GOT3 (cell line): Measurements from ENCODE around the gene HOXA3.
A peak's percentile ranks its signal among the peaks of the same experiment; 100 is the strongest.

Source experiments
- DNase-seq: peaks from one replicate; lab custom pipeline; 2025; ENCODE audit warnings: mixed read lengths; lab: John Stamatoyannopoulos, UW

HOXA3 gene

DNA sequence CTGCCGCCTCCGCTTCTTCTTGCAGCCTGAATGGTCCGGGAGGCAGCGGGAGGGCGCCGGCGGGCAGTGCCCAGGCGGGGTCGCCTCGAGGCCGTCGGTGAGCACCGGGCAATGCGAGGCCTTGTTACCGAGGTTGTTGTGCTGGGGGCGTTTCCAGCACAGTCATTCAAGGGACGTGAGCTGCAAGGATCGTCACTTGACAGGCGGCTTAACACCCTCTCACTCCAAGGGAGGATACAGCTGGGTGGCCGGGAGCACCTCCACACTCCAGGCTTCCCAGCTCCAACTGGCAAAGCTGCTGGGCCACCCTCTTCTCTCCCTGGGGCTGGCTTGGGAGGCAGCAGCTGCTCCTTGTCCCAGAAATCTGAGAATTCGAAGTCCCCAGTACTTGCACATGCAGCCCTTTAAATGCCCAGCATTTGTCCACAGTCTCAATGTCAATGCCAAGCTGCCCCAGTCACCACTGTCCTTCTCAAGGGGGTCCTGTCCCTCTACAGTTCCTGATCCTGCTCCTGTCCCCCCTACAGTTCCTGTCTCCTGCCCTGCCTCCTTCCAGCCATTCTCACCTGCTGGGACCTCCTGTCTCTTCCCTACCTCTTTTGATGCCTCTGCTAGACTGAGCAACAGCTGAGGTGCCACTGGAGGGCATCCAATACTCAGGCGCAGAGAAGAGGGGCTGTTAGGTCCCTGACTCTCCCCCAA is 37.1 kb upstream of the HOXA3 start:
- no peak for DNase-seq

DNA sequence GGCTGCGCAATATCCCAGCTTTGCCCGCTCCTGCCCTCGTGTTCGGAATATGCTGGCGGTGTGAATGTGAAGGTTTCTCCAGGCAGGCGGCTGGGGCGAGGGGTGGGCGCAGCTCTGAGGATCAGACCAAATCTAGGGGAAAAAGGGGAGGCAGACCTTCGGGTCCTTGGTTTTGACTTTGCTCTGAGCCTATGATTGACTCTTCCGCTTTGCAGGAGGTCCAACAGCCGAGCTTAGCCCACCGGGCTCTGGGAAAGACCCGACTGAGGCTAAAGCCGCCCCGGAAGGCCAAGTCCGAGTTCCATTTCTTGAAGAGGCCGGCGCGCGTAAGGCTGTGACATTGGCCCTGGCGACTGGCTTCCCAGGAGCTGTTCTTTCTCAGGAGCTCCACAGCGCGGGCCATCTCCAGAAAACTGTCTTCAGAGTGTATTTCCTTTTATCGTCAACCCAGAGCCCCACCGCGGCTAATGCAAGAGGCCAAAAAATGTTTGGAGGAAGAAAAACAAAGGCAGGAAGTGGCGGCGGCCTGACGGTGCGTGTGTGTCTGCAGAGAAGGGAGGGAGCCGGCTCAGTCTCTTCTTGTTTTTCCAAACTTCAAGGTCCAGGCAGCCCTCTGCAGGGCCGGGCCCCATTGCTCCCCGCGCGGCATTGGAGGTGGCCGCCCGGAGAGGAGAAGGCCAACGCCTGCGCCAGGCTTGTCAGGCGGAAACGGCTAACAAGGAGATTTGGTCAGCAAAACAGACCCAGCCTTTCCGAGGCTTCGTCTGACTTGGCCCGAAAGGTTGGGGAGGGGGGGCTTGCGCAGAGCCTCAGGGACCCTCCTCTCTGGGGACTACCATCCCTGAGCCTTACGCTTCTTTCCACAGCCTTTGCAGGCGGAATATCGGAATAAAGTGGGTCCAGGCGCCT is 36.3 kb upstream of the HOXA3 start:
- DNase-seq, result no peak

DNA sequence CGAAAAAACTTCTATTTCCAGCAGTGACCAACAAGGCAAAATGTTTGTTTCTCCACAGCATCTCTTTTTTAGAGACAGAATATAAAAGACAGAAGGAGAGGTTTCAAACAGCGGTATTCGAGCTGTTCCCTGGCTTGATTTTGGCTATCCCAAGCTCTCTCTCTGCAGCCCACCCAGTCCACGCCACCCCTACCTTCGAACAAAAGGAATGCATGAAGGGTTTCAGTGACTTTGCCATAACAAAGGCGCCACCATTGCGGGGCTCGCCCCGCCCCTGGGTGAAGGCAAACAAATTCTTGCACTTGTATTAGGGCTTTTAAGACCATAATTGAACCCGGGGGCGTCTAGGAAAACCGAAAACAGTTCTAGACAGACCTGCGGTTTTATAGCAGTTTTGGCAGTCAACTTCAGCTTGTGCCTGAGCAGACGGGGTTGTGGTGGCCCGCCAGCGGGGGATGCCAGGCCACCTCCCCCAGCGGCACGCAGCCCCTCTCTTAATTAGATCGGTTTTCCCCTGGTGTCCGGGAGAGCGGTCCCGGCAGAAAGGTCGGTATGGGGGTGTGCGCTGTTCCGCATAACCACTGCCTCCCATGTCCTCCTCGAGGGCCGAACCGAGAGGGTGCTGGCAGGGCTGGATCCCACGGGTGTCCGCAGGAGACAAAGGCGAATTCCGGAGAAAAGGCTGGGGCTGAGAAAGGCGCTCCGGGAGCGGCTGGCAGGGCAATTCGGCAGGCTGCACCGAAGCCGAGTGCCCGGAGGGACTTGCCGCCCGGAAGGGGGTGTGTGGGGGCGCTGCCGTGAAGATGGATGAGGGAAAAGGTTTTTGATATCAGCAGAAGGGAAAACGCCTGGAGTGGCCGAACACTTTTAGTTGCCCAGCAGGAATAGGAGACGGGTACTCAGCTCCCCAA is 35.3 kb upstream of the HOXA3 start:
- no peak for DNase-seq

DNA sequence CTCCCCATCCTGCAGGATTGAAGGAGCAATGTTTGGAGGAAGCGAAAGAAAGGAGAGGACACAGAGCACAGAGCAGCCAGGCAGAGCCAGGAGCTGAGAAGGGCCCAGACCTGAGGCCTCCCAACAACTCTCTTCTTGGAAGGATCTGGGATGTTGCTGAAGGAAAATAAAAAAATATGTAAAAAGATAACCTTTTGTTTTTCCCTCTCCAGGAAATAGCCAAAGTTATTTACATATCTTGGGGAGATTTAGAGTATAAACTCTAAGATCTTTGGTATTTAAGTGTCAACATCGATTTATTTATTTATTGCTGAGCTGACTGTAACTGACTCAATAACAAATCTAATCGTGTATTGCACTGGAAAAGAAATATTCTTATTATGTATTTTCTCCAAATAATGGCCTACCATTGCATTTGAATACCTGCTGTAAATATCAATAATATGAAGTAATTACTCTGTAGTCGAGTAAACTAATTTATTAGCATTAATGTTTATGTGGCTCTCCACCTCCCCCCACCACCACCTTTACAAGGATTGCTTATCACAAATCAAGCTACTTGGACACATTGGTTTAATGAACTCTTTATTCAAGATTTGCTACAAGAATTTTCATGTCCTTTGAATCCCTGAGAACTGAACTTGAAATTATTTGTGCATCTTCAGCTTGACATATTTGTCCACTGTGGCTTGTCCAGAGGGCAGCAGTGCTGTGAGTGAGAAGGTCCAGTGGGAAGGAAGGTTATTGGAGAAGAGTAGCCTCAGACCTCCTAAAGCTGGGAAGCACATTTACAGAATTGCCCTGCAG is 34.5 kb upstream of the HOXA3 start:
- no peak for DNase-seq

DNA sequence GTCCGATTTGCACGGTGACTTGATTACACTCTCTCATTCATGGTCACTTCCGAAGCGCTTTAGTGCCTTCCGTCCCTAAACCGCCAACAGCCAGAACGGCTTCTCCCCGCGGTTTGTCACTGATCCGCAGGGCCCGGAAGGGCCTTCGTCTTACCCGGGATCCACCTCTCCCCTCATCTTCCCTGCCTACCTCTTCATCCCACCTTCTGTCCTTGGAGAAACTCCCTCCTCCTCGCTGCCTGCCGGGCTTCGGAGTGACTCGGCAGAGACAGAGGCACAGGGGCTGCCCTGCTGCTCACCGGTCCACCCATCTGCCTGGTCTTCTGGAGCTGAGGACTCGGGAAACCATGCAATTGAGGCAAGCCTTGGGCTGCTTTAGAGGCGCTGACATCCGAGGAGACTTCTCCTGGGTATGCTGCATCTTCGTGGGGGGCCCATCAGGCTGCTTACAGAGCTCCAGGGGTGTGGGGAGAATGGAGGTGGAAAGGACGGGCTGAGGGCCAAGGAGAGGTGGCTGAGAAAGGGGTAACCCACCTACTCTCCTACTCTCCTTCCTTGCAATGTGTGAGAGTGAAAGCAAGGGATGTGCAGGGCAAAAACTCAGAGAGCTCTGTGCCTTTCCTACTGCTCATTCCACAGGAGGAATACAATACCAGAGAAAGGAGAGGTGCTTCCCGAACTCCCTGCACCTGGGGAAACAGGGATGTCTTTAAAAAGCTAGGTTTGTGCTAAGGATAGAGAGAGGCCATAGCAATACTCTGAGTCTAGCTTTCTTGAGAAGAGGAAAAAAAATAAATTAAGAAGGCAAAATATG is 33.7 kb upstream of the HOXA3 start:
- DNase-seq, result no peak

DNA sequence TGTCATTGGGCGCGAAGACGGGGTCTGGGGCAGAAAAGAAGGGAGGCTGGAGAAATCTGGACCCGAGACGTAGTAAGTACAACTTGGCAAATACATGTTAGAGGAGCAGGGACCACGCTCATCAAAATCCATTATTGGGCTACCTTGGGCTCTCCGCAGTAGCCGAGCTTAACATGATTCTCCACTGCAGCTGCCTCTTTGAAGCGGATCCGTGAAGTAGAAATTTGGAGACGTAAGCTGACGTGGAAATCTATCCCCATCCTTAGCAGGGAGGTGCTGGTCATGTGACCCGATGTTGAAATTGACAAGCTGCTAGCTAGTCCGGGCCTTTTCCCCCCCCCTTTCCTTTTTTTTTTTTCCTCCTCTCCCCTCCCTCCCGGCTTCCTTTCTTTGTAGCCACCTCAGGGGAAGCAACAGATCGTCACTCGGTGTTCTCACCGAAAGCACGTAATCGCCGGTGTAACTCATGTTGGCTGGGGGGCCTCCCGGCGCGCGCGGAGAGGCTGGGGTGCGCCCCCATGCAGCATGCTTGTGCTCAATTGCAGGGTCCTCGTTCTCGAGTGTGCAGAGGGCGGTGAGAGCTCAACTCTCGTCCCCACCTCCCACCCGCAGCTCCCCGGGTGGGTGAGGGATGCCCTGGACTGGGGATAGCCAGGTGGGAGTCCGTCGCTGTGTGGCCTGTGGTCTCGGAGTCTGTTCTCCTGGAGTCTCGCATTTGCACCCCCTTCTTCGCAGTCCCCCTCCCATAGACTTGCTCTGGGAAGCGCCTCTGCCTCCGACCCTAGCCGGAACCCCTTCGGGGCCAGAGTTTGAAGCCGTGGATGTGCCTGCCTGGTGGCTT is 32.9 kb upstream of the HOXA3 start, which contains the start of gene HOXA11:
Gene HOXA11 (minus strand): TSS at position 220 of the 841 bp plus-strand sequence. CDS start 88 bp downstream, at position 132.
- no peak for DNase-seq

DNA sequence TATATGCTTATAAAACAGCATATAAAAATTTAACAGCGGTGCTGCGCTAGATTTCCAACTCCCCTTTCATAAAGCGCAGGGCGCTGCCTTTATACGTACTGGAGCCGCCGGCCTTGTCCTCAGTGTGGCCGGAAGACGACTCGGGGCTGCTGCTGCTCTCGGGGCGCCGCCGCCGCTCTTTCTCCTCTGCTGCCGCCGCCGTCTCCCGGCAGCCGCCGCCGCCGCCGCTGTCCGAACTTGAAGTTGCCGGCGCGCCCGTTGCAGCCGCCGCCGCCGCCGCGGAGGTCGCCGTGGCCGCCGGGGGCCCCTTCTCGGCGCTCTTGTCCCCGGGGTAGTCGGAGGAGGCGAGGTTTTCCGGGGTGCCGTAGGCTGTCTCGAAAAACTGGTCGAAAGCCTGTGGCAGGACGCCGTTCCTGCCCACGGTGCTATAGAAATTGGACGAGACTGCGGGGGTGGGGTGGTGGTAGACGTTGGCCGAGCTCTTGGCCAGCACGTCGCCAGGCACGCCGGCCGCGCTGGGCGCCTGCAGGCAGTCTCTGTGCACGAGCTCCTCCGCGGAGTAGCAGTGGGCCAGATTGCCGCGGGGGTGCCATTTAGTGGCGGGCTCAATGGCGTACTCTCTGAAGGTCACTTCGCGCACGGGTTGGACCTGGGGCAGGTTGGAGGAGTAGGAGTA is 32.1 kb upstream of the HOXA3 start:
- no peak for DNase-seq

DNA sequence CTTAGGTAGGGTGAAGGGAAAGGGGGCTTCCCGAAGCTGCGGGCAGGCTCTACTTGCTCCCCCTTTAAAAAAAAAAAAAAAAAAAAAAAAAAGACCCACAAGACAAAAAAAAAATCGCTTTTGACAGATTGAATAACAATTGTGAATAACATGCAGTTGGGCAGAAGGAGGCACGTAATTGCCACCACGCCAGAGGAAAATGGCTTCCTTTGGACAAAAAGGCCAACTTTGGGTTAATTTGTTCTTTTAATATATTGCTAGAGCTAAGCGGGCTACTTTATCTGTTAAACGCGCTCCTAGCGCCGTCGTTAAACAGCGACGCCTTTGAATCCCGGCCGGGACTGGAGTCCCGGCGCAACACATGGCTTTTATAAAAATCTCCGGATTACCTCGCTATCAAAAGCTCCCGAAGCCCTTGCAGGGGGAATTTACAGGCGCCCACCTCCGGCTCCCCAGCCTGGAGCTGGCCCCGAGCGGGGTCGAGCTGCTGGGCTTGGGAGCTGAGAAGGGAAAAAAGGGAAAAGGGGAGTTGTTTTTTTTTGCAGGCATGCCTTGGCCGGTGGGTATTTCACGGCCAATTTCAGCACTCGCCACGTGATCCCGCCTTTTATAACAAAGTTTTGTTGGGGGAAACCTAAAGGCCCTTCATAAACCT is 31.4 kb upstream of the HOXA3 start:
- DNase-seq, result no peak

DNA sequence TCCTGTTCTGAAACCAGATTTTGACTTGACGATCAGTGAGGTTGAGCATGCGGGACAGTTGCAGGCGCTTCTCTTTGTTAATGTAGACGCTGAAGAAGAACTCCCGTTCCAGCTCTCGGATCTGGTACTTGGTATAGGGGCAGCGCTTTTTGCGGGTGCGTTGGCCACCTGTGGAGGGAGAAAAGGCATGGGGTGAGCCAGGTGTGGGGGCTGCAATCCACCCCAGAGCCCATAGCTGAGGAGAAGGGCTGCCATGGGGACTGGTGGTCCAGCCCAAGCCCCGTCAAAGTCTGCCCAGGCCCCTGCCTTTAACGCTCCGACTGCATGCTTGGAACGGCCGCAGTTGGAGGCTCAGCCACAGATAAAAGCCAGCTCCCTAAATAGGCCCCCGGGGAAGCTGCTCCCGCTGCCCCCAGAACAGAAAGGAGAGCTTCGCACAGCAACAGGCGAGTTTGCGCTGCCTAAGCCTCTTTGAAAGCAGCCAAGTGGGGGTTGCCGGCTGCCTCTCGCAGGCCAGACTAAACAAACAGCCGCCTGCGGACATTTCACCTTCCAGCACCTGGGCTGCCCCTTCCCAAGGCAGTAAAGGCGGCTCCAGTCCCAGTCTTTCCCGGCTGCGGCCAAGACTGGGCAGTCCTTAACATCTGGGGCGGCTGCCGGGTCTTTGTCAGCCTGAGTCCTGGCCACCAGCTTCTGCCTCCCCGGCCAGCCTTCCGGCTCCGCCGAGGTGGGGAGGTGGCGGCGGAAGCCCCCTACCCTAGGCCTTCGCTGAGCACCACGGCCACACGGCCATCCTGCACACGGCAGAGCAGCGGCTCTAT is 30.7 kb upstream of the HOXA3 start:
- DNase-seq, result no peak

DNA sequence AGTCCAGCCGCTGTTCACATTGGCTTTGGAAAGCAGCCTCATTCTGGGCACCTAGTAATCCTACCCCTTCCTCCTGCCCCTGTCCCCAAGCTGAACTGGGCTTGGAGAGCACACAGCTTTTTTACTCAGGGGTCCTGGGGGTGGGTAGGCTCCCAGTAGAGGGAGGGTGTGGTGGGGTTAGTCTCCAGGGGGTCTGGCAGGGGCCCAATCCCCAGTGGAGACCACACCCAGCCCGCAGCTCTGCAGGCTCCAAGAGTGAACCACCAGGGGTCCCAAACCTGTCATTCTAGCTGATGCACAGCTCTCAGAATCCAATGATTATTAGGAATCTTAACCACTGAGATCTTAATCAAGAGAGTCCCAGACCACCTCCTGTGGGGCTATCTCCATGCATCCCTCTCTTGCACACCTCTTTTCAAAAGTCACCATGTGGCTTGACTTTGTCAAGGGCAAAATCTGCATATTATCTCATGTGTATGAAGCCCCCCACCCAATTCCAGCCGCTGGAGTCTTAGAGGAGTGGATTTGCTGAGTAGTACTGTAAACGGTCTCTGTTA is 30.0 kb upstream of the HOXA3 start:
- no peak for DNase-seq

DNA sequence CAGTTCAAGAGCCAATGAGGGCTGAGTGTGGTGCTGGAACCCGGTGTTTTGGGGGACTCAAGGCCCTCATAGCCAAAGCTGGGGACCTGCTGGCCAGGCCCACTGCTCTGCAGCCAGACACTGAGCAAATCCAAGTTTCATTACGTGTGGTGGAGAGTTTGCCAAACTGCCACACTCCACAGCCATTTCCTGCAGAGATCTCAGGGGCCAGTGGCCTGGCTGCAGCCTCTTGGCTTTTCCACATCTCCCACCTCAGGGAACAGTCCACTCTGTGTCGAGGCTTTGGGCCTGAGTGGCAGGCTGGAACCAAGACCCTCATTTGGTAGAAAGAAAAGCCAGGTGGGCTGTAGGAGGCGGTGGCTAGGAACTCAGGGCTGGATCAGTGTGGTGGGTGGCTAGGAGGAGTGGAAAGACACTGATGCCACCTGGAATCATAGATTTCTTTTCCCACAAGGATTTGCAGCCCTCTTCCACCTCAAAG is 29.5 kb upstream of the HOXA3 start:
- DNase-seq, result no peak

DNA sequence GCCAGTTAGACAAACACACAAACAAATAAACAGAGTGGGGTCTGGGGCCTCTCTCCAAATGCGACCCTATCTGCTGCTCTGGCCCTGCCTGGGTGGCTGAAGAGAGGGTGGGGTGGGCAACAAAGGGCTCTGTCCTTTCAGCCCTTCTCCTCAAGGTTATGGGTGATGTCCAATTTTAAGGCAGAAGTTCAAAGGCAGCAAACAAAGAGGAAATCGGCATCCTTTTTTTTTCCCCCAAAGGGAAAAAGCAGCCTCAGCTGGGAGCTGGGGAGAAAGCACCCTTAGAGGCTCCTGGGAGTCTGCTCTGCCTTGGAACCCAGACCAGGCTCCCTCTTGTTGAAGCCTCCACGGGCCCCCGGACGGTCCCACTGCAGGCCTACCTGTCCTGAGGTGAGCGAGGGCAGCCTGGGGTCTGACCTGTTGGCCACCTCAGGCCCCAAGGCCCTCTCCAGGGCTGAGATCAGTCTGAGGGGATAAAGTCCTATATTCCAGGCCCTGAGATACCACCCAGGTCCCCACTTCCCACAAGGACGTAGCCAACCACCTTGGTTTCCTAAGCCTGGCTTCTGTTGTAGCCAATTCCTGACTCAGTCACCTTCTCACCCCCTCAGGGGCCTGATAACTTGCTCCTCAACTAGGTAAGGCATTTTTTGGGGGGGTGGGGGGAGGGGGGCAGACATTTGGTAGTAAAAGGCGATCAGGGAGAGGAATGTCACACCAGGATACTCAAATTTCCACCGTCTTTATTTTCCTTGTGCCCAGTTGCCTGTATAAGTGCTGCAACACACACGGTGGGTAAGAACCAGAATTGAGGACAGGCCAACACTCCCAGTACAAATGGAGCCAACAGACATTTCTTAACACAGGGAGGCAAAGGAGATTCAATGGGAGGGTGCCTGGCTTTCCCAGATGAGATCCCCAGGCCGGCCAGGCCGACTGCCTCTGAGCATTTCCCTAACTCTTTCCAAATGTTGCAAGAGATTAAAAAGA is 28.3 kb upstream of the HOXA3 start:
- no peak for DNase-seq

DNA sequence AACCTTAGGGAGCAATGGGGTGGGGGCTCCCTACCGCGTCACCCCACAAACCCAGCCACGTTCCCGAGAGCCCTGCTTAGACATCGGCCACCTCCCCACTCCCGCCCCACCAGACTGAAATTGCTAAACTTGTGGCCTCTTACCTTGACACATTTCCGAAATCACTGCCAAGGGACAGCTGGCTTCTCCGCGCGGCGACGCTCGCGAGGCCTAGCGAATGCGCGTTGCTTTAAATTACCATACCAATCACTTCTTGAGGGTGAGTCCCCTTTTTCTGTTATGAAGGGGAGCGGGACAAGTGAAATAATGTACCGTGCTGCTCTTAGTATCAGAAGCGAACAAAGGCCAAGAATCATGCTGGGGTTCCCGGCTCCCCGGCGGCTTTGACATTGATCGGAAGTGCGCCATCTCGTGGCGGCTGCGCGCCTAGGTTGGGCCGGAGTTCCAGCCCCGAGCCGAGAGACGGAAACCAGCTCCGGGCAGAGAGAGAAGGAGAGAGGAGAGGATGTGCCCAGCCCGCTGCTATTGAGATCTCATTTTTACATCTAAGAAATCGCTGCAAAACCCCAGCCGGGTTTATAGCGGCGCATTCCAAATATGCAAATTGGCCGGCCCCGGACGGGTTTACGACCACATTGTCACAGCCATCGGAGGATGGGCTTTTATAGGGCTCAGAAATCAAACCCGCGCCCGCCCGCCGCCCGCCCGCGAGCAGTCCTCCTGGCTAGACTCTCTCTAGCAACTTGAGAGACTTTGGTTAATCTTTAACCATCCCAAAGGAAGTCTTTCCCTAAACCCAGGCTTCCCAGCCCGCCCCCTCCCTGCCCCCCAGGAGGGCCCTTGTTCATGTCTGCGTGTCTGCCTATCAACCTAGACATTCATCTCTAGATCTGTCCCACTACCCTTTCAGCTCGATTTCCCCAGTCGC is 27.4 kb upstream of the HOXA3 start:
- peak; percentile 75 for DNase-seq

DNA sequence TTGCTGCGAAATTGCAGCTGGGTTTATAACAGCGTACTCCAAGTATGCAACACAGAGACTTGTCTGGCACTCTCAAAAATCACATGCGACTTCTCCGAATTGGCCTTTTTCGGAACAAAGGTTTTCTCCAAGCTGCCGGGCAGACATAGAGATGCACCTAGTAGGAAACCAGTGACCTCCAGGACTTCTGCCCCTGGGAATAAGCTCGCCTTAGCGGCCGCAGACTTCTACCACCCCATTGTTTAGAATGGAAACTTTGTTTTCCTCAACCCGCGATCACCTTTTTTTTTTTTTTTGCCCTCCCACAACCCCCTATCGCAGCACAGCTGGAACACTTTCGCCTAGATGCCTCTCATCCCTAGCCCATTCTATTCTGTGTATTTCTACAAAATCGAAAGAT is 26.6 kb upstream of the HOXA3 start:
- DNase-seq, result no peak

DNA sequence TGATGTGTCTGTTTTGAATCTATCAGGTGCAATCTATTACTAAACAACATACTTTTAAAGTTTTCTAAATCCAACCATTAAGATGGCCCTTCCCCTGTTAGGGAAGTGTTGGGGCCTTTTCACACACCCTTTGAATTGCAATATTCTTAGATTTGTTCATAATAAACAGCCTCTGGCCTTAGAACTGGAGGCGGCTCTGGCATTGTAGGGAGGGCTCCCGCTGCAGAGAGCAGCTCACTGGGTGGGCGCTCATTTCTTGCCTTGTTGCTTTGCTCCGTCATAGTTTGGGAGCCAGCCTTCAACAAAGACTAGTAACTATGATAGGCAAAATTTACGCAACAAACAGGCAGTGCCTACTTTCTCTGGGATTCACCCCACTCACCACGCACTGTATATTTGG is 26.0 kb upstream of the HOXA3 start:
- no peak for DNase-seq
